ENCODE measurements around the gene BSPRY. TPM values are rescaled to one million over a fixed set of nuclear protein-coding genes. Genes with fewer than 3 reads are reported as not detected.

BSPRY gene
- total RNA-seq, 1 donor from 2014 or later: 1.8 TPM

DNA sequence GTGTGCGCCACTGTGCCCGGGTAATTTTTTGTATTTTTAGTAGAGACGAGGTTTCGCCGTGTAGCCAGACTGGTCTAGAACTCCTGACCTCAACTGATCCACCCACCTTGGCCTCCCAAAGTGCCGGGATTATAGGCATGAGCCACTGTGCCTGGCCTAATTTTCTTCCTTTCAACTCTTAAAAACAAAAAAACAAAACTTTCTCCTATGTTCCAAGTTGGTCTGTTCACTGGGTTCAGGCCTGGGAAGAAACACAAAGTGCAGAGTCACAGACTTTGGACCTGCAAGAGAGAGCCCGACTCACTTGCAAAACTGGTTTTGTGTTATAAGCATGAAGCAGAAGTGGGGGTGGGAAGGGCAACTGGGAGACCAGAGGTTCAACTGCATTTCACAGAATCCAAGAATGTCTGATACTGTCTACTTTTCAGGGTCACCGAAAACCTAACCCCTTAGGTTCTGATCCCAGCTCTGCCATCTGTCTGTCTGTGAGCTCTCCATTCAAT lies 32.6 kb downstream of the BSPRY start:
- no peak for FAIRE-seq
- no peak for TF ChIP-seq CTCF (IDR thresholded peaks at IDR 0.05; ENCODE audit: insufficient read depth, low read length, severe bottlenecking)
- no peaks in the 10 kb centered on the region for H3K27me3 ChIP-seq (ENCODE audit: control insufficient read depth, insufficient read depth, low read length)

DNA sequence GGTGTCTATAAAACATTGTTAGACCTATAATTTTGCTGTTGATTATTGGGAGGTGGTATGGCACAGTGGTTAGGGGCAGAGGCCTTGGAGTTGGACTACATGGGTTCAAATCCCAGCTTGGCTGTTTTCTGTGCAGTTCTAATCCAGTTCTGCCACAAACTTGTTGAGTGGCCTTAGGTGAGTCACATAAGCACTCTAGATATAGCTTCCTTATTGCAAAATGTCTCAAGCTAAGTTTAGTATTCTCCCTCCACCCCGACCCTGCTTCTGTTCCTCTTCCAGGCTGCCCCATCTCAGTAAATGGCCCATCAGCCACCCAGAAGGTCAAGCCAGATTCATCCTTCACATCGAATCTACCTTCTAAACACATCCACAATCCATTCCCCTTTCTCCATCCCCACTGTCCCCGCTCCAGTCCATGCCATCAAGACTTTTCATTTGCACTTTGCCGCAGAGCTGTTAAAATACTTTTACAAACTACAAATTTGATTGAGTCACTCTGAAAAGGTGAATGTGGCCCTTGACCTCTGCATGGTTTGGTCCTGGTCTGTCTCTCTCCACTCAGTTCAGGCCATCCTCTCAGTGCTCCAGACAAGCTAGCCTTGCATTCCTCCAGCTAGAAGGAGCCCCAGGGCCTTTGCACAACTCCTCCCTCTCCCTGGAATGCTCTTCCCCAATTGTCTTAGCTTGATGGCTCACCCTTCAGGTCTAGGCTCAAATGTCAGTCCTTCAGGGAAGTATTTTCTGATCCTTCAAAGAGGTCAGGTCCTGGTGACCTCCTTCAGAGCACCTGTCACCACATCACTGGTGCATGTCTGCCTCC lies 37.4 kb downstream of the BSPRY start:
- DNase-seq (ENCODE audit: low read depth) (peak; percentile 35), FAIRE-seq (no peak)
- no peak overlapping the region for H3K4me3 ChIP-seq (ENCODE audit: low read depth, low read length)
- no peak for TF ChIP-seq CTCF (IDR thresholded peaks at IDR 0.05; ENCODE audit: insufficient read depth, low read length, severe bottlenecking)
- no peaks in the 10 kb centered on the region for H3K27me3 ChIP-seq (ENCODE audit: control insufficient read depth, insufficient read depth, low read length)
- peaks cover 15% of the 10 kb centered on the region for H3K36me3 ChIP-seq (ENCODE audit: control insufficient read depth, insufficient read depth, low read length)

More for the DNA sequence above, 32.6 kb downstream of the BSPRY start:
- Histone ChIP-seq H3K4me3 (ENCODE audit: low read depth, low read length) (no peak overlapping the region), H3K36me3 (ENCODE audit: control insufficient read depth, insufficient read depth, low read length) (no peaks in the 10 kb centered on the region)
- DNase-seq (ENCODE audit: low read depth): peak; percentile 60

DNA sequence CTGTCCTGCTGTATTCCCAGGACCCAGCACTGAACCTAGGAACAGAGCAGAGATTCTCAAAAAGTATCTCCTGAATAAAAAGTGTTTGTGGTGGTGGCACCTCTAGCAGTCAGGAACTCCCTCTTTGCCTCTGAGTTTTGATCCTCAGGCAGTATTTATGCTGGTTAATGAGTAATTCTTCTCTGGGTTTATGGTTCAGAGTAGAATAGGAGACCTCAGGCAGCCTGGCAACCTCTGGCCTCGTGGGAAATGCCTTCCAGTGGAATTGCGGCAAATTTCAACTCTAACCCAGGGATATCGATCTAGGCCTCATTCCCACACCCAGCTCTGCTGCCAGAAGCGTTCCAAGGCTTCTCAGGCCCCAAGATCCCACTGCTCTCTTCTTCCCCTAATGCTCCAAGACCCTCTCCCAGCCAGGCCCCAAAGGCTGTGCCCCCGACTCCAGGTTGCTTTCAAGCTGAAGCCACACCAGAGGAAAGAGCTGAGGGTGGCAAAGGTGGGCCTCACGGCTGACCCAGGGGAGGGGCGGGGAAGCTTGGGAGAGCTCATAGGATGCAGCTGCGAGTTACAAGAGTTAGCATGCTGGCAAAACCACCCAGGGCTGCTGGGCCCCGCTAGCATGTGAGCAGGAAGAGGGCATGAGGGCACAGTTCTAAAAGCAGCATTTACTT lies 38.4 kb downstream of the BSPRY start:
- Histone ChIP-seq H3K4me3 (ENCODE audit: low read depth, low read length) (no peak overlapping the region), H3K27me3 (ENCODE audit: control insufficient read depth, insufficient read depth, low read length) (no peaks in the 10 kb centered on the region), H3K36me3 (ENCODE audit: control insufficient read depth, insufficient read depth, low read length) (peaks cover 15% of the 10 kb centered on the region)
- no peak for FAIRE-seq
- TF ChIP-seq CTCF (IDR thresholded peaks at IDR 0.05; ENCODE audit: insufficient read depth, low read length, severe bottlenecking): no peak
- DNase-seq (ENCODE audit: low read depth): no peak

GRCh38 chr9:113388833-113389232 lies 39.5 kb downstream of the BSPRY start:
- no peak overlapping the region for H3K4me3 ChIP-seq (ENCODE audit: low read depth, low read length)
- no peak for DNase-seq (ENCODE audit: low read depth)
- TF ChIP-seq CTCF (IDR thresholded peaks at IDR 0.05; ENCODE audit: insufficient read depth, low read length, severe bottlenecking): no peak
- H3K36me3 ChIP-seq (ENCODE audit: control insufficient read depth, insufficient read depth, low read length): peaks cover 15% of the 10 kb centered on the region
- H3K27me3 ChIP-seq (ENCODE audit: control insufficient read depth, insufficient read depth, low read length): no peaks in the 10 kb centered on the region
- no peak for FAIRE-seq

GRCh38 chr9:113389451-113389850 lies 40.1 kb downstream of the BSPRY start:
- no peak overlapping the region for H3K4me3 ChIP-seq (ENCODE audit: low read depth, low read length)
- FAIRE-seq: no peak
- H3K36me3 ChIP-seq (ENCODE audit: control insufficient read depth, insufficient read depth, low read length): peaks cover 15% of the 10 kb centered on the region
- no peak for DNase-seq (ENCODE audit: low read depth)
- H3K27me3 ChIP-seq (ENCODE audit: control insufficient read depth, insufficient read depth, low read length): no peaks in the 10 kb centered on the region
- no peak for TF ChIP-seq CTCF (IDR thresholded peaks at IDR 0.05; ENCODE audit: insufficient read depth, low read length, severe bottlenecking)

All from bronchial epithelial cell (primary cell).